Chondrocyte (in vitro differentiated cells): ENCODE data around the gene CCL25. TPM values are rescaled to one million over a fixed set of nuclear protein-coding genes. Genes with fewer than 3 reads are reported as not detected.

Experiments used
- DNase-seq: peaks from one replicate; pipeline ENCODE4 v3.0.0; 2021; ENCODE audit warnings: mixed read lengths, low spot score
- H3K27ac Mint-ChIP-seq: one replicate; pipeline ENCODE4 v1.8.0; 2021; ENCODE audit warnings: mild to moderate bottlenecking, moderate library complexity, mixed read lengths; ENCODE audit not compliant: unreplicated experiment
- H3K27me3 Mint-ChIP-seq: 2 replicates; pipeline ENCODE4 v1.8.0; 2021; ENCODE audit warnings: low read depth, mixed read lengths
- H3K36me3 Mint-ChIP-seq: 2 replicates; pipeline ENCODE4 v1.8.0; 2021; ENCODE audit warnings: low read depth, mixed read lengths
- H3K4me1 Mint-ChIP-seq: 2 replicates; pipeline ENCODE4 v1.8.0; 2021; ENCODE audit warnings: low read depth, mild to moderate bottlenecking, mixed read lengths
- H3K4me3 Mint-ChIP-seq: one replicate; pipeline ENCODE4 v1.8.0; 2021; ENCODE audit warnings: mild to moderate bottlenecking, moderate library complexity, mixed read lengths; ENCODE audit not compliant: unreplicated experiment
- H3K9me3 Mint-ChIP-seq: 2 replicates; pipeline ENCODE4 v1.8.0; 2021; ENCODE audit warnings: low read depth, mixed read lengths
- total RNA-seq: library from RNA; stranded (reverse); gene quantifications from 3 replicates; pipeline ENCODE4 v1.2.1, GENCODE V29; 2021
- TF ChIP-seq, protein P1 (sequence below): fragments of 200-600 bp; sonication (generic); IDR thresholded peaks from 2 replicates; pipeline ENCODE4 v1.5.0; 2021; ENCODE audit warnings: antibody characterized with exemption, mild to moderate bottlenecking, moderate library complexity

CCL25 gene
- total RNA-seq, 1 donor from 2014 or later = not detected

DNA sequence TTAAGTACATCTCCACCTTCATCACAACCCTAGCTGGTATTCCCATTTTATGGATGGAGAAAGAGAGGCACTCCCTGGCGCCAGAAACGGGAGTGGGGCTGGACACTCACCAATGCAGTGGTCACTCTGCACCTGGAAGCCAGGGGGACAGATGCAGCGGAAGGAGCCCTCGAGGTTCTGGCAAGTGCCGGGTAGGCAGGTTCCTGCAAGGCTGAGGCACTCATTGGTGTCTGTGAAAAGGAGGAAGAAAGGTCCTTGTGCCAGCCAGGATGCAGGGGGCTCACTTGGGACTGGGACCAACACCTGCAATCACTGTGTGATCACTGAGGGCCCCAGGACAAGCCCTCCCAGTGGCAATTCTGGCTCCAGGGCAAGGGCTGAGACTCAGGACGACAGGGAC, 41.8 kb downstream of the CCL25 start:
- H3K27me3 Mint-ChIP-seq = peaks cover 3% of the 10 kb centered on the region
- no peaks in the 10 kb centered on the region for H3K4me1 Mint-ChIP-seq
- TF ChIP-seq, protein P1, sequence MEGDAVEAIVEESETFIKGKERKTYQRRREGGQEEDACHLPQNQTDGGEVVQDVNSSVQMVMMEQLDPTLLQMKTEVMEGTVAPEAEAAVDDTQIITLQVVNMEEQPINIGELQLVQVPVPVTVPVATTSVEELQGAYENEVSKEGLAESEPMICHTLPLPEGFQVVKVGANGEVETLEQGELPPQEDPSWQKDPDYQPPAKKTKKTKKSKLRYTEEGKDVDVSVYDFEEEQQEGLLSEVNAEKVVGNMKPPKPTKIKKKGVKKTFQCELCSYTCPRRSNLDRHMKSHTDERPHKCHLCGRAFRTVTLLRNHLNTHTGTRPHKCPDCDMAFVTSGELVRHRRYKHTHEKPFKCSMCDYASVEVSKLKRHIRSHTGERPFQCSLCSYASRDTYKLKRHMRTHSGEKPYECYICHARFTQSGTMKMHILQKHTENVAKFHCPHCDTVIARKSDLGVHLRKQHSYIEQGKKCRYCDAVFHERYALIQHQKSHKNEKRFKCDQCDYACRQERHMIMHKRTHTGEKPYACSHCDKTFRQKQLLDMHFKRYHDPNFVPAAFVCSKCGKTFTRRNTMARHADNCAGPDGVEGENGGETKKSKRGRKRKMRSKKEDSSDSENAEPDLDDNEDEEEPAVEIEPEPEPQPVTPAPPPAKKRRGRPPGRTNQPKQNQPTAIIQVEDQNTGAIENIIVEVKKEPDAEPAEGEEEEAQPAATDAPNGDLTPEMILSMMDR = no peak
- no peak overlapping the region for H3K27ac Mint-ChIP-seq
- H3K36me3 Mint-ChIP-seq = peaks cover 1% of the 10 kb centered on the region
- DNase-seq = no peak
- H3K4me3 Mint-ChIP-seq = no peak overlapping the region
- peaks cover 24% of the 10 kb centered on the region for H3K9me3 Mint-ChIP-seq

DNA sequence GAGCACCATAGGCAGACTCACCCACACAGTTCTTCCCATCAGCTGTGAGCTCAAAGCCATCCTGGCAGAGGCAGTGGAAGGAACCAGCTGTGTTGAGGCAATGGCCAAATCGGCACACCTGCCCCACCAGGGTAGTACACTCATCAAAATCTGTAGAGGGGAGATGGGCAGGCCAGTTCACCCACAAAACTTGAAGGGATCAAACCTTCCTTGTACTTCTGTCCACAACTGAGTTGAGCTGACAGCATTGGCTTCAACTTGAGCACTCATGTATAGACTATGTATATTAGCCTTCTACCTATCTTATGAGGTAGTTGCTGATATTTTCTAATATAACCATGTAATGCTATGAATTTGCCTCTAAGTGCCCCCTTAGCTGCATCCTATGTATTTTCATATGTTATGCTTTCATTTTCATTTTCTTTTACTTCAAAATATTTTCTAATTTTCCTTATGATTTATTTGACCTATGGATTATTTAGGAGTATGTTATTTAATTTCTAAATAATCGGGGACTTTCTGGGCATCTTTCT, 42.9 kb downstream of the CCL25 start:
- TF ChIP-seq, protein P1 = no peak
- no peak for DNase-seq
- peaks cover 1% of the 10 kb centered on the region for H3K36me3 Mint-ChIP-seq
- H3K27ac Mint-ChIP-seq = no peak overlapping the region
- no peaks in the 10 kb centered on the region for H3K4me1 Mint-ChIP-seq
- peaks cover 7% of the 10 kb centered on the region for H3K27me3 Mint-ChIP-seq
- no peak overlapping the region for H3K4me3 Mint-ChIP-seq
- peaks cover 24% of the 10 kb centered on the region for H3K9me3 Mint-ChIP-seq

DNA sequence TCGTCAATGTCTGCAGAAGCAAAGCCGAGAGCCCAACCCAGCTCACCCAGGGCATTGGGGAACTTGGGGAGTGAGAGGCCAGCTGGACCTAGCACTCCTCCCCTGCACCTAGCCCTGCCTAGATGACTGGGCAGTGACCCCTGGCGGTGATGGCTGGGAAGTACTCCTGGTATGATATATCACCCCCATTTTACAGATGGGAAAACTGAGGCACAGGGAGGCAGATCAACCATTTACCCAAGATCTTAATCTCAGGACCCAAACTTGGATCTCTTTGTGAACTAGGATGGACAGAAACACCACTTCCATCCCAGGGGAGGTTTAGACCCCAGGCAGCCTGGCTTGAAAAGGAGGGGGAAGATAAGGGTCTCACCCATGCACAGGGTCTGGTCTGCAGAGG, 43.5 kb downstream of the CCL25 start:
- Mint-ChIP-seq H3K9me3 (peaks cover 24% of the 10 kb centered on the region), H3K4me3 (no peak overlapping the region), H3K4me1 (no peaks in the 10 kb centered on the region), H3K27me3 (peaks cover 7% of the 10 kb centered on the region), H3K27ac (no peak overlapping the region), H3K36me3 (peaks cover 1% of the 10 kb centered on the region)
- no peak for DNase-seq
- TF ChIP-seq, protein P1 = no peak

DNA sequence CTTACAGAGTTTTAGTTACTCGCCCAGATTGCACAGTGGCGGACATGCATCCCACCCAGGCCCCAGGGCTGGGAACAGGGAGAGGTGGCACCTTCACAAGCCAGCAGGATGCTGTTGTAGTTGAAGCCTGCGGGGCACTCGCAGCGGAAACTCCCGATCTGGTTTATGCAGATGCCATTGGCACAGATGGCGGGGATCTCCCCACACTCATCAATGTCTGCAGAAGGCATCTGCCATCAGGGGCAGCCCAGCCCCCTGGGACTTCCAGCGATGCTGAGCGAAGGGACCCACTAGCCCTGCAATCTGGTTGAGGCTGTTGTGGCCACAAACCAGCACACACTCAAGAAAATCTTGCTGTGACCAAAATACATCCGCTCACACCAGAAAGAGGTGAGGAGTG, 44.6 kb downstream of the CCL25 start:
- DNase-seq = no peak
- peaks cover 9% of the 10 kb centered on the region for H3K27me3 Mint-ChIP-seq
- H3K4me3 Mint-ChIP-seq = no peak overlapping the region
- TF ChIP-seq, protein P1 = no peak
- no peak overlapping the region for H3K27ac Mint-ChIP-seq
- no peaks in the 10 kb centered on the region for H3K4me1 Mint-ChIP-seq
- H3K36me3 Mint-ChIP-seq = peaks cover 1% of the 10 kb centered on the region
- H3K9me3 Mint-ChIP-seq = peaks cover 21% of the 10 kb centered on the region

DNA sequence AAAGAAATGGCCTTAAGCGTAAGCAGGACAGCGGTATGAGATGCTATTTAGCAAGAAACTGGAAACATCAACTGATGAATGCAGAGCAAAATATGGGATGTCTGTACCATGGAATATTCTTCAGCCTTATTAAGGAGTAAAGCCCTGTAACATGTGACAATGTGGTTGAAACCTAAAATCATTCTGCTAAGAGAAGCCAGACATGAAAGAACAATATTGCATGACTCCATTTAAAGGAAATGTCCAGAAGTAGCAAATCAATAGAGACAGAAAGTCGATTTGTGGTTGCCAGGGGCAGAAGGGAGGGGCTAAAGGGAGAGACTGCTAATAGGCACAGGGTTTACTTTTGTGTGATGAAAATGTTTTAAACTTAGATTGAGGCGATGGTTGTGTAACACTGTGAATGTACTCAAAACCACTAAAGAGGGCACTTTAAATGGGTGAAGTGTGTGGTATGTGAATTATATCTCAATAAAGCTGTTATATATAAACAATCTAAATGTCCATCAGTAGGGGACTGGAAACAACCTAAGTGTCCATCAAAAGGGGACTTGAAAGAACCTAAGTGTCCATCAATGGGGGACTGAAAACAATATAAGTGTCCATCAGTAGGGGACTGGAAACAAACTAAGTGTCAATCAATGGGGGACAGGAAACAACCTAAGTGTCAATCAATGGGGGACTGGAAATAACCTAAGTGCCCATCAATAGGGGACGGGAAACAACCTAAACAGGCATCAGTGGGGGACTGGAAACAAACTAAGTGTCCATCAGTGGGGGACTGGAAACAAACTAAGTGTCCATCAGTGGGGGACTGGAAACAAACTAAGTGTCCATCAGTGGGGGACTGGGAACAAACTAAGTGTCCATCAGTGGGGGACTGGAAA, 45.4 kb downstream of the CCL25 start:
- Mint-ChIP-seq H3K27ac (no peak overlapping the region), H3K27me3 (peaks cover 9% of the 10 kb centered on the region), H3K36me3 (peaks cover 1% of the 10 kb centered on the region), H3K4me3 (no peak overlapping the region), H3K9me3 (peaks cover 21% of the 10 kb centered on the region), H3K4me1 (no peaks in the 10 kb centered on the region)
- DNase-seq = no peak
- TF ChIP-seq, protein P1 = no peak
